Sciatic nerve (tissue), 2 donors: ENCODE data around the gene PDCD4. TPM values are rescaled to one million over a fixed set of nuclear protein-coding genes. Genes with fewer than 3 reads are reported as not detected.

Experiments
- ATAC-seq: fragments of 200-7000 bp; cut with Tn5 transposase; one replicate; pipeline ENCODE4 v1.9.1; 2020; ENCODE audit warnings: mild to moderate bottlenecking, moderate library complexity
- DNase-seq: peaks from one replicate; pipeline ENCODE4 v3.0.0-alpha.2; 2020; ENCODE audit warnings: low spot score
- intact Hi-C: fragments of 100-400 bp; cut with DNase I; formaldehyde crosslinking; loops from one replicate; pipeline ENCODE4 v1.14.2; 2022
- total RNA-seq: library from RNA; stranded (reverse); fragmentation: NEBNext Ultra II Directional; extraction: Animal tissue kit (Norgen Biotek cat#: 25700); gene quantifications from one replicate; pipeline ENCODE4 v1.2.1, GENCODE V29; 2021
- donor health status: DM: no; HTN: no; CAD: no.
- donor health status: DM: no; HTN: no; CAD: no.

The PDCD4 gene
- total RNA-seq: 124 TPM

- intact Hi-C loops: no loop called here
- ATAC-seq (peak; percentile 97), DNase-seq (peak; percentile 100)
Measured at GRCh38 chr10:110871298-110872084, at the start of gene PDCD4. Gene PDCD4 (plus strand): TSS chr10:110871928. CDS start chr10:110876028, 4,100 bp downstream.

GRCh38 chr10:110822035-110822711, 49.6 kb upstream of the PDCD4 start:
- ATAC-seq (peak; percentile 22), DNase-seq (no peak)
- intact Hi-C loops: no loop called here

GRCh38 chr10:110822712-110823311, 48.9 kb upstream of the PDCD4 start:
- intact Hi-C loops: no loop called here
- no peak for ATAC-seq
- no peak for DNase-seq

GRCh38 chr10:110824152-110824441, 47.6 kb upstream of the PDCD4 start:
- DNase-seq (no peak), ATAC-seq (no peak)
- intact Hi-C loops: no loop called here

GRCh38 chr10:110824660-110825059, 47.1 kb upstream of the PDCD4 start:
- intact Hi-C loops: no loop called here
- DNase-seq (no peak), ATAC-seq (no peak)

- intact Hi-C loops: no loop called here
- no peak for ATAC-seq
- no peak for DNase-seq
Measured at GRCh38 chr10:110825508-110825907, 46.2 kb upstream of the PDCD4 start.

- no peak for DNase-seq
- peak; percentile 52 for ATAC-seq
- intact Hi-C loops: no loop called here
Measured at GRCh38 chr10:110827410-110827809, 44.3 kb upstream of the PDCD4 start.

- intact Hi-C loops: no loop called here
- peak; percentile 65 for ATAC-seq
Measured at GRCh38 chr10:110827875-110828274, 43.9 kb upstream of the PDCD4 start.

GRCh38 chr10:110828525-110828924, 43.2 kb upstream of the PDCD4 start:
- ATAC-seq (no peak), DNase-seq (no peak)
- intact Hi-C loops: no loop called here

More at GRCh38 chr10:110827875-110828274, 43.9 kb upstream of the PDCD4 start:
- no peak for DNase-seq

GRCh38 chr10:110829721-110830410, 41.9 kb upstream of the PDCD4 start:
- no peak for ATAC-seq
- intact Hi-C loops: no loop called here
- no peak for DNase-seq

- intact Hi-C loops: no loop called here
- DNase-seq (no peak), ATAC-seq (no peak)
Measured at GRCh38 chr10:110833234-110833940, 38.3 kb upstream of the PDCD4 start.

GRCh38 chr10:110833941-110834628, 37.6 kb upstream of the PDCD4 start:
- ATAC-seq (no peak), DNase-seq (no peak)
- intact Hi-C loops: no loop called here

GRCh38 chr10:110834629-110835301, 37.0 kb upstream of the PDCD4 start:
- DNase-seq: no peak
- intact Hi-C loops: no loop called here
- ATAC-seq: peak; percentile 55

- DNase-seq (no peak), ATAC-seq (no peak)
- intact Hi-C loops: no loop called here
Measured at GRCh38 chr10:110835841-110836240, 35.9 kb upstream of the PDCD4 start.

GRCh38 chr10:110836706-110837105, 35.0 kb upstream of the PDCD4 start:
- intact Hi-C loops: no loop called here
- DNase-seq: no peak
- ATAC-seq: no peak

- peak; percentile 35 for ATAC-seq
- DNase-seq: no peak
- intact Hi-C loops: no loop called here
Measured at GRCh38 chr10:110837418-110838171, 34.1 kb upstream of the PDCD4 start.

- ATAC-seq: peak; percentile 56
- intact Hi-C loops: no loop called here
- DNase-seq: no peak
Measured at GRCh38 chr10:110840225-110840922, 31.4 kb upstream of the PDCD4 start.
